ENCODE measurements around the gene GRID1.

Gene GRID1

DNA sequence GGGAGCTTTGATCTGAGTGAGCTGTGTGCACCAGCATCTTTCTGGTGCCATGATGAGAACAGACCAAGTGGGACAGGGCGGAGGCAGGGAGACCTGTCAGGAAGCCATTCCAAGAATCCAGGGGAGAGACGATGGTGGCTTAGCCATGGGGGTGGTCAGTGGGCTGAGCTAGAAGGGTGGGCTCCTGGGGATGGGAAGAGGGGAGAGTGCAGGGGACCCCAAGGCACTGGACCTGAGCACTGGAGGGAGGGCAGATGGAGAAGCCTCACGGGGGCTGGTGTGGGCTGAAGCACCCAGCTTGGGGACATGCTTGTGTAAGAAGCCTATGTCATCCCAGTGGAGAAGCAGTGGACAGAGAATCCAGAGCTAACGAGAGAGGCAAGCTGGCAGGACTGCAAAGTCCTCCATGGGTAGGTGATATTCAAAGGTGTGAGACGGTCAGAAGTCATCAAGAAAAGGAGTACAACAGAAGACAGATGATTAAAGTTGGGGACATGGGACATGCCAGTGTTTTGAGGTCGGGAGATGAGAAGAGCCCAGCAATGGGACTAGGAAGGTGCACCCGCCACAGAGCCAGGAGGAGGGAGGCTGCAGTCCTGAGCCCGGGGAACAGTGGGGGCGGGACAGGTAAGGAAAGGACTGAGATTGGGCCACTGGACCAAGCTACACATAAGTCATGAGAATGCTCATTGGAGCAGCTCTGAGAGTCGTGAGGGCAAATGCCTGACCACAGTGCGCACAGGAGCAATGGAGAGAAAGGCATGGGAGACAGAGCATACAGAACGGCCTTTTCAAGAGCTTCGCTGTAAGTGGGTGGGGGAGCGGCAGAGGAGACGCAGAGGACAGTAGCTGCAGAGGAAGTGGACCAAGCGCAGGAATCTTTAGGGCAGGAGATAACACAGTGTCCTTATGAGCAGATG, 72.0 kb downstream of the GRID1 start:
- no peak for DNase-seq (ENCODE audit: low read depth in 2 of 3, low spot score in 2 of 3)

DNA sequence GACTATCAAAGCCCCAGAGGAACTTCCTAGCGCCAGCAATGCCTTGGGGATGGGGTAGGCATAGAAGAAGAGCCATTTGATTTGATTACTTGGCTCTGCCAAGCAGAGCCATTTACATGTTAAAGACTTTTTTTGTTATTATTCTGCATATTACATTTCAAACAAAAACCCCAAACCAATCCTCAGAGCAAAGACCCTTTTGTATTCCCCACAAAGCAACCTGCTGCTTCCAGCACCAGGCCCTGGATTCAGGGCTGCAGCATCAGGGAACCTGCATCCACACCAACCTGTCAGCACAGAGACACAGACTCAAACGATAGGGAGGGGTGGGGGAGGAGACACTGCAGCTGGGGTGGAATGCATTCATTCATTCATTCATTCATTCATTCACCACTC, 73.2 kb downstream of the GRID1 start:
- DNase-seq (ENCODE audit: low read depth in 2 of 3, low spot score in 2 of 3): no peak

DNA sequence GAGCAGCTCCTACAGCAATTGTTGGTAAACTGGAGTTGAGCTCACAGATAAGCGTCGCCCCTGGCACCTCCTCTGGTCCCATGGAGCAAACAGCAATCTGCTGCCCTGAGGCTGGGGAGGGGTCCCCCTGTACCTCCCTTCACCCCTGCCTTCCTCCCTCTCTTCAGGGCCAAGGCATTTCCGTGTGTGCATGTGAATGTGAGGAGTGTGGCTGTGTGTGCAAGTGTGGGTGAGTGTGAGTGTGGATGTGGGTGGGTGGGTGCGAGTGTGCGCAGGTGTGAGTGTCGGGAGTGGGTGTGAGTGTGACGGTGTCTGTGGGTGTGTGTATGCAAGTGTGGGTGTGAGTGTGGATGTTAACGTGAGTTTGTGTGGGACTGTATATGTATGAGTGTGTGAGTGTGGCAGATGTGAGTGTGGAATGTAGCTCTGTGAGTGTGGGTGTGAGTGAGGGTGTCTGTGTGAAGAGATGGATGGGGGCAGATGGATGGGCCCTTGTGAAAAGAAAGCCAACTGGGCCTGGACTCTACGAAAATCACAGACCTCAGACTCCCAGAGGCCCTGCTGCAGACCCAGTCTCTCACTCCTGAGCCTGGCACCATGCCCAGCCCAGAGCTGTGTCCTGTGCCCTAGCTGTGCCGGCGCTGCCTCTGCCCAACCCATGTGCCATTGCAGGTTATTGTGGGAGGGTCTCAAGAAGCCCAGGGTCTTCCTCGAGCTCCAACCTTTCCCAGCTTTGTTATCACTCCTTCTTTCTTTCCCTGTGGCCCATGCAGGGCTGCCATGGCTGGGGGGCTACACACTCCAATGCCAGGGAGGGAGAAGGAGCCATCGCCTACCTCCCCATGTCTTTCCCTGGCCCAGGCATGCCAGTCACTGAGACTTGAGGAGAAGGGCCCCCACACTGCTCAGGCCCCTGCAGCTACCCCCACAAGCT, 73.9 kb downstream of the GRID1 start:
- no peak for DNase-seq (ENCODE audit: low read depth in 2 of 3, low spot score in 2 of 3)

DNA sequence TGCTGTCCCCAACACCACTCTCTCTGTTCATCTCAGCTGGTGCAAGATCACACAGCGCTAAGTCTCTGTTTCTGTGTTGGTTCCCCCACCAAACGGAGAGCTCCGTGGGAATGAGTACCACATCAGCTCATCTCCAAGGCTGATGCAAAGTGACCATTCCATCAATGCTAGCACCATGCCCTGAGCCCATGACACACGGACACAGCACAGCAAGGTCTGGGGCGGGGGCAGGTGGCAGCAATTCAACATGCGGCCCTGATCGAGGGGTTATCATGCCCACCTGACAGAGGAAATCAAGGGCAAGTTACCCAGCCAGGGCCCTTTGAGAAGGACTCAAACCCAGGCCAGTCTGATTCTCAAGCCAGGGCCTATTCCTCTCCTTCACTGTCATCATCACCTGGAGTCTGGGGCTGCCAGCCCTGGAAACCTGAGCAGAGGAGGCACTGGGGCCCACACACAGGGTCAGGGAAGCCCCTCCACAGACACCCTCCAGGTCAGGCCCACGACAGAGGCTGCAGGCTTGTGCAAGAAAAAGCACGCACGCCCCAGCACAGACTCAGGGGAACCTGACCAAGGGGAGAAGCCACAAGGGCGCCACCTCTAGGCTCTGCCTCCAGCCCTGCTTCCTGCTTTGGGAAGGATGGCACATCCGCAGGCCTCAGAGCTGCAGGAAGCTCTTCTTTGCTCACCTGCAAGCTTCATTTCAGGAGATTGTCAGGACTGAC, 74.8 kb downstream of the GRID1 start:
- DNase-seq (ENCODE audit: low read depth in 2 of 3, low spot score in 2 of 3): no peak

DNA sequence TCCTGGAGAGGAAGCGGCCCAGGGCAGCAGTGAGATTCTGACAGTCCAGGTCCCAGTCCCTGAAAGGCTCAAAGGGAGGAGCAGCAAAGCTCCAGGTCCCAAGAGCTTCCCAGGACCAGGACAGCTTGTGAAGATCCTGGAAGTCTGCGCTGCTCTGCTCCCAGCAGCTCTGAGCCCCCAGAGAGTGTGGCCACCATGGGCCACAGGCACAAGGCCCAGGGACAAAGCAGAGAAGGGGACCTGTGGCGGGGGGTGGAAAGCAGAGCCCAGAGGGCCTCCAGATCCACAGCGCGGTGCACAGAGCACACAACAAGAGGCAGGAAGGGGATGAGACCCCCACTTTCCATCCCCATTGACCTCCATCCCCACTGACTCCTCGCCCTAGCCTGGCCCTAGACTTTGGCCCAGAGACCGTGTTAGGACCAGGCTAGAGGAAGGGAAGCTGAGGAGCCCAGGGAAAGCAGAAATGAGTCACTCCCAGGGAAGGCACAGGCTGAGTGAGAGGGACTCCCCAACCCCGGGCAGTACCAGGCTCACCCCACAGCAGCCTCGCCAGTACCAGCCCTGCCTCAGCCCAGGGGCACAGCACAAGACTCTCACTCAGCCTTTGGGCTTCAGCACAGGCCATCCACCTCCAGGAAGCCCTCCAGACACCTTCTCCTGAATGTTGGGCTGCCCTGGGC, 75.5 kb downstream of the GRID1 start:
- no peak for DNase-seq (ENCODE audit: low read depth in 2 of 3, low spot score in 2 of 3)

DNA sequence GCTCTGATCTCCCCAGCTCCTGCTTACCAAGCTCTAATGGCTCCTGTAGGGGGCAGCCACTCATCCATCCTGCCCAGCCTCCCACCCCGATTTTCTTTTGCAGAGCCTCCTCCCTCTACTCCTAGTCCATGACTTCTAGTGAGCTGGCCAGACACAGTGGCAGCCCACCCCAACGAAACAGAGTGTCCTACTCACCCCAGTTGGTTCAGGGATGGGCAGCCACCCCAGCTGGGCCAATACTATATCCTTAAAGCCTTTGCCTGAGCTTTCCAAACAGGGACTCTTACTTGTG, 77.1 kb downstream of the GRID1 start:
- no peak for DNase-seq (ENCODE audit: low read depth in 2 of 3, low spot score in 2 of 3)

DNA sequence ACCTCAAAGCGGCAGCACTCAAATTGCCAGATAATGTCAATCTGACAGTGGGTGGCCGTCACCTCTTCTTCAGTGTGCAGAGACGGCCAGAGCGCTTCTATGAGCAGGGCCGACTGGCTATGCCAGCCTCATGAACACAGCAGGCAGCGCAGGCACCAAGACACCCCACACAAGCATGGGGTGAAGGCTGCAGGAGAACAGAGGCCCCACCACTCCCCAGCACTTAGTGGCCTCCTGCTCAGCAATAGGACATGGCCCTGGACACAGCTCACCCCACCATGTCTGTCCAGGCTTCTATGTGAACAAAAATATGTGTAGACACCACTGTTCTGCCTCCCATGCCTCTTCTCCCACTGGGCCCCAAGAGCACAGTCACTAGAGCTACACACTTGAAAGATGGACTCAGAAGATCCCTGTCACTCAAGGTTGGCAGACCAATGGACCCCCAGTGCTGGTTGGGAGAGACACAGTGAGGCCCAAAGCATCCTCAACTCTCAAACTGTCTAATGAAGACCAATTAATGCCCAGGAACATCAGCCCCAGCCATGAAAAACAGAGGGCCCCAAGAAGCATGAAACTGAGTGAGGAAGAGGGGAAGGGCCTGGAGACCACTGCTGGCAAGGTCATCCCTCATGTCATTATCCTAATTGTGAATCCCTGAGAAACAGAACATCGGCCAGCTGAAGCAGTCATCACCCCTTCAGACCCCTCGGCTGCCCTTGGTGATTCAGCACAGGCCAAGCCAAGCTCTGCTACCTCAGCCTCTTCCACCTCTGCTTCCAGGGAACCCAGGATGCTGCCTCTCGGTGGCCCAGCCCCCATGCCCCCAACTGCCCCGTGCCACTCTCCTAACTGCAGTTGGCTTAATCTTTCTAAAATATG, 77.7 kb downstream of the GRID1 start:
- no peak for DNase-seq (ENCODE audit: low read depth in 2 of 3, low spot score in 2 of 3)

DNA sequence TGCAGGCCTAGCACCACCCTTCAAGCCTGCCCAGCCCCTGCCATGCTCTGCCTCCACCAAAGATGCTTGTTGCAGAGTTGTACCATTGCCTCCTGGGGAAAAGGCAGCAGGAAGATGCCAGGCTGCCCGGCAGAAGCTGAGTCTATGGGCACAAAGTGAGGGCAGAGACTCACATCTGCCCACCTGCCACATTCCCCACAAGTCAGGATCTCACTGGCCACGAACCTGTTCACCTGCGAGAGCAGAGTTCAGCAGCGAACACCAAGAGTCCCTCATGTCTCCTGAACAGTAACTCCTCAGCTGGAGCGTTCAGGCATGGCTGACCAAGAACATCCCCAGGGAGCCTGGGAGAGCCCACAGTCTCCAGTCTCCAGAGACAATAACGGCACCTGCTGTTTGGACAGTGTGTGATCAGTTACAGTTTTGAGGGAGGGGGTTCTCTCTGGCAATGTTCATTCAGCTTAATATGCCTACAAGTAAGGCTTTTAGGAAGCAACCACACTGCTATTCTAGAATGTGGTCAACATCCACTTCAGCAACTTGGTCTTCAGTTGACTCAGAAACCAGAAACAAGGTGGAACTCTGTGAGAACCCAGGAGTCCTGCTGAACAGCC, 78.5 kb downstream of the GRID1 start:
- no peak for DNase-seq (ENCODE audit: low read depth in 2 of 3, low spot score in 2 of 3)

DNA sequence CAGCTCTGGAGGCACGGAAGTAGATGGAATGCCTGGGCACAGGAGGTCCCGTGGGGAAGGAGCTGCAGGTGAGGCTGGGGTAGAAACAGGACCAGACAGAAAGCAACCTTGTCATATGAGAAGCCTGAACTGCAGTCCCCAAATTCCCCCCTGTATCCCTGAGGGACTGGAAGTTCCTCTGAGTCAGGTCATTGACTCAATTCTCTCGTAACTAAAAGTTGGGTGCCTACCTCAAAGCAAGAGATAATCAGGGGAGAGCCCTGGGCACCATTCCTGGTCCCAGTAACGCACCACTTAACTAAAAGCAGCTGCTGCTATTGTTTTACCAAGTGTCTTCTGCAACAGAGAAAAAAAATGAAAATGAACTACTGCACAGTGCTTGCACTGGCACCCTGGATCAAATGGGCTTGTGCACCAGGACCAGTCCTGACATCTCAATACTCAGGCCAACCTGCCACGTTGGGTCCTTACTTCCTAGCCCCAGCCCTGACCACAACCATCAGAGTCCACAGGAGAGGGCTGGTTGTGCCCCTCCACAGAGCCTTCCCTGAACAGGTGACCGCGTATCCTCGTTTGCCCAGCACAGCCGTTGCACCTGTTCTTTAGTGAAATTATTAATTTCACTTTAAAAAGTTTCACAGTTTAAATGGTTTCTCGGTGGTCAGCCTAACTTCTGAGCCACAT, 79.3 kb downstream of the GRID1 start:
- no peak for DNase-seq (ENCODE audit: low read depth in 2 of 3, low spot score in 2 of 3)

DNA sequence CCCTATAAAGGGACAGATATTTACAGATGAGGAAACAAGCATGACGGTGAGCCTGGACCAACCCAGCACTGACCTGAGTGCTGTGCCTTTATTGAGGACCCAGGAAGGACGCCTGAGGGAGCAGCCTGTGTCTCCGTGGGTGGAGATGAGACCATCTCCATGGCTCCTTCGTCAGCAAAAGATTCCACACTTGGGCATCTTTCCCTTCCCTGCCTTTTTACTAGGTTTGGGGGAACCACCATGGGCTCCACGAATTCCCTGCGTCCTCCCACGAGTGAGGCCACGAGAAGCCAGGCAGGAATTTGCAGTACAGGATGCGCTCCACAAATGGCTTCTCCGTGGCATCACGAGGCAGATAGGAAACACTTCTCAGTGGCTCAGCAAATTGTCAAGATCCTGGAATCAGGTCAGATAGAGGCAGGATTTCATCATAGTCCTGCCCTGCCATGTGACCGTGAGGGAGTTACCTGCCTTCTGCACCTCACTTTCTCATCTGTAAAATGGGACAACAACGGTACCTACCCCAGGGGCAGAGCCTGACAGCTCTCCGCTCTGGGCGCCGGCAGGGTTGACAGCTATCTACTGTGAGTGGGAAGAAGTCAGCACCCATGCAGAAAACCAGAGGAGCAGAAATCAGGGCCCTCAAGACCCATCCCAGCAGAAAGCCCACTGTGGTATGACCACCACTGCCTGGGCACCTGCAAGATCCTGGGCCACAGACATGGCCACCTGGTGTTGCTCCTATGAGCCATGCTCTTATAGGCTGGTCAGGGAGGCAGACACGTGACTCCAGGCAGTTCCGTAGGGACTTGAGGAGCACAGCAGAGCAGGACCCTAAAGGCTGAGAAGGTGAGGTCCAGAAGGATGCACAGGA, 80.1 kb downstream of the GRID1 start:
- no peak for DNase-seq (ENCODE audit: low read depth in 2 of 3, low spot score in 2 of 3)

DNA sequence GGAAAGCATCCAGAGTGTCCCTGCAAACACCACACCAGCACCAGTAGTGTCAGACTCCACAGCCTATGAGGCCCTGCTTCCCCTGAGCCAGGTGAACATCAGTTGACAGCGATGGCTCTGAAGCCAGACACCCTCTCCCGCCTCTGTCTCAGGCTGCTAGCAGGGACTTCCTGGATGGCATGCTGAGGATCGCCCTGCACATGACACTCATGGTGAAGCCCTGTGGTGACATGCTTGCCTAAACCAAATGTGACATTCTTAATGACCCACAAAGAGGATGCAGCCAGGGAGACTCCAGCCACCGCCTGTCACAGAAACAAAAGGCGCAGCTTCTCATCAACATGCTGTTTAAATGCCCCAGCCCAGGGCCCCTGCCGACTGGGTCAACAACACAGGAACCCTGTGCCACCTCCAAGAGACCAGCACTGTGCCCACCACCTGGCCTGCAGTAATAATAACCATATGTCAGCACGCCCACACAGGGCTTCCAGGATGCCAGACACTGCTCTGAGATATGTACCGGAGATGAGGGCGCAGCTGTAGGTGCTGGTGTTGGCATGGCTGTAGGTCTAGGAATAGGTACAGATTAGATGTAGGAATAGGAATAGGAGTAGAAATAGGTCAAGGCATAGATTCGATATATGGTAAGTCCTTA, 81.3 kb downstream of the GRID1 start:
- no peak for DNase-seq (ENCODE audit: low read depth in 2 of 3, low spot score in 2 of 3)

DNA sequence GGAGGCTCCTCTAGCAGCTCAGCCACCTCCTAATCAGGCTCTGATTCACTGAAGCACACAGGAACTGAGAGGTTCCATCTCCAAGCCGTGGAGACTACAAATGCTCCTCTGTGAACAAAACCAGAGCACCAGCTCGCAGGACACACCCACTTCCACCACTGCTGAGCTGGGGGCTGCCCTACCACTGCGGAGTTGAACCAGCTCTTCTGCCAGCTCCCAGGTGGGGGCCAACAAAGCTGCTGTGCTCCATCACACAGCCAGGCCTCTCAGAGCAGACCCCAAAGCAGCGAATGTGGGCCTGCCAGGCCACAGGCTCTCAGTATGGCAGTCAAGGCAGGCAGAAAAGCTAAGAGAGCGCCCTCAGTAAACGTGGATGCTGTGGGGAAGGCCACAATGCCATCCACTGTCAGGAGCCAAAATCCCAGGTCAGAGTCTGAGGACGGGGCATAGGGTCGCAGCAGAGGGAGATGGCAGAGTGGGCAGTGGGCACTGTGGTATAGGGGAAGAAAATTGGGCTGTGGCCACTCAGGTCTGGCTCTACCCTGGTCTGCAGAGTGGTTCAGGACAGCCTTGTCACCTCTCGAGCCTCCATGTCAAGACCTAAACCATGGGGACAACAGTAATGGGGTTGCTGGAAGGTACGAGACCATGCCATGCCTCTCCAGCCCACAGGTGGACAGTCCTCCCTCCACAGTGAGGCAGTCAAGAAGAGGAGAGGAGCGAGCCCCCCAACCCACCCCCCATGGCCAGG, 82.1 kb downstream of the GRID1 start:
- DNase-seq (ENCODE audit: low read depth in 2 of 3, low spot score in 2 of 3): no peak

DNA sequence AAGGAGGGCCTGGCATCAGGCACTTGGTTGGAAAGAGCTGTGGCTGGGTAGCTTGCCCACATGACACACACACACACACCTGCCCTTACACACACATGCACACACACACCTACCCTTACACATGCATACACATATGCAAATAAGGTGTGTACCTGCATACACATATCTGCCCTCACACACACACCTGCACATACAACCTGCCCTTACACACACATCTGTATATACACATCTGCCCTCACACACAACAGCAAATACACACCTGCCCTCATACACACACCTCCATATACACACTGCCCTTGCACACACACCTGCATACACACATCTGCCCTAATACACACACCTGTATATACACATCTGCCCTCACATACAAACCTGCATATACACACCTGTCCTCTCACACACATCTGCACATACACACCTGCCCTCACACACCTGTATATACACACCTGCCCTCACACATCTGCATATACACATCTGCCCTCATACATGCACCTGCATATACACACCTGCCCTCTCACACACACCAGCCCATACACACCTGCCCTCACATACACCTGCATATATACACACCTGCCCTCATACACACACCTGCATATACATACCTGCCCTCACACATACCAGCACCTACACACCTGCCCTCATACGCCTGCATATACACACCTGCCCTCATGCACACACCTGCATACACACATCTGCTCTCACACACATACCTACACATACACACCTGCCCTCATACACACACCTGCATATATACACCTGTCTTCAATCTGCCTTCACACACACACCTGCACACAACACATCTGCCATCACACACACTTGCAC, 82.9 kb downstream of the GRID1 start:
- no peak for DNase-seq (ENCODE audit: low read depth in 2 of 3, low spot score in 2 of 3)

DNA sequence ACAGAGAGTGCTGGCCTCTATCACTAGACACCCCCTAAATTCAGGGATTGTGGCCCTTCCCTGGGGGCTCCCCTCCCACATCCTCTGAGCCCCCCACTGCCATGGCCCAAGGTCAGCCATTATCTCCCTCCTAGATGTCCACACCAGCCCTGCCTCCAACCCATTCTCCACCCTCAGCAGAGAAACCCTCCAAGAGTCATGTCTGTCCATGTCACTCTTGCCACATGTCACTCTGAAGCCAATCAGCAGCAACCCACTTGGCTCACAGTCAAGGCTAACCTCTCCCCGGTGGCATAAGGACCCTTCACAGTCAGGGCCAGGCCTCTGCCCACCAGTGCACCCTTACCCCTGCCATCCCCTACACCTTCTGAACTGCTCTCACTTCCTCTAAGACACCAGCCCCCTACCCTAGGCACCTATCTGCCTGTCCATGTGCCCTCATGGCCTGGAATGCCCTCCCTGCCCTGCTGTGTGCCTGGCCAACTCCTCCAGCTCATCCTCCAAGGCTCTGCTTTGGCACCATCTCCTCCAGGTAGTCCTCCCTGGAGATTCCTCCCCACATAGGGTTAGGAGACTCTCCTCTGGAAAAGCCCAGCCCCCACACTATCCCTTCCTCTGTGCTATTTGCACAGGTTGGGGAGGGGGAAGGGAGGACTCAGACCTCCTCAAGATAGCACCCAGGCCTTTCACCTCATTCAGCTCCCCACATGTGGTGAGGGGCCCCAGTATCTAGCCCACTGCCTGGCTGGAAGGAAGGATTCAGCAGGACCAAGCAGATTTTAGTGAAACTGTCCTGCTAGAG, 83.7 kb downstream of the GRID1 start:
- DNase-seq (ENCODE audit: low read depth in 2 of 3, low spot score in 2 of 3): no peak

DNA sequence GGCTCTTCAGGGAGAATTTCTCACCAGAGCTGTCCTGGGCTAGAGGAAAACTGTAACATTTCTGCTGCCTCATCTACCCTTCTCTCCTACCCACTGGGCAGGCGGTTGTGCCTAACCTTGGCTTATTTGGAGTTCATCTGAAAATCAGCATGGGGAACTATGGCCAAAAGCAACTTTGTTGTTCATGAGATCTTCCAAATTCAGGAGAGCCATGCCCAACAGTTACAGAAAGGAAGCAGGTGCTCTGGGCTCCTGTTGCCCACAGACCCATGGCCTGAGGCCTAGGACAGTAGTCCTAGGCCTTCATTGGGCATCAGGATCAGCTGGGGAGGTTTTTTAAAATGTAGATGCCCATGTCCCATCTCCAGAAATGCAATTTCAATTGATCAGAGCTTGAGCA, 85.2 kb downstream of the GRID1 start:
- DNase-seq (ENCODE audit: low read depth in 2 of 3, low spot score in 2 of 3): no peak
